Lower leg skin (tissue), 4 donors: Measurements from ENCODE around the gene CELSR3. TPM values are rescaled to one million over a fixed set of nuclear protein-coding genes. Genes with fewer than 3 reads are reported as not detected.

Experiments used
- DNase-seq, 2 donors: peaks; one replicate each; pipeline ENCODE4 v3.0.0-alpha.2; 2019; ENCODE audit warnings: low spot score in 2 of 2
- H3K4me3 ChIP-seq: fragments of 200-600 bp; sonication (generic); 2 replicates; pipeline ENCODE4 v1.5.1; 2017; ENCODE audit warnings: mild to moderate bottlenecking, low read depth; ENCODE audit not compliant: poor library complexity, severe bottlenecking
- CTCF ChIP-seq, 3 donors: fragments of 450-650 bp; IDR thresholded peaks; one replicate each; pipeline ENCODE4 v1.5.1; 2016; ENCODE audit warnings: antibody characterized with exemption in 3 of 3, mild to moderate bottlenecking in 3 of 3, moderate library complexity in 2 of 3
- POLR2A ChIP-seq, 2 donors: fragments of 450-650 bp; IDR thresholded peaks; one replicate each; pipeline ENCODE4 v1.6.1; 2016 to 2017; ENCODE audit warnings: antibody characterized with exemption in 2 of 2, mild to moderate bottlenecking in 1 of 2, moderate library complexity in 1 of 2
- WGBS, 2 donors: methylation state at CpG; one replicate each; pipeline ENCODE4 v1.1.5; 2018; 5-methylcytosine and 5-hydroxymethylcytosine counted together
- intact Hi-C: fragments of 100-400 bp; cut with DNase I; formaldehyde crosslinking; loops from one replicate; pipeline ENCODE4 v1.15.0; 2023; ENCODE audit warnings: low total_unique reads
- total RNA-seq, 4 donors: library from RNA; depleted of rRNA; stranded (reverse); fragments of >200 nt; gene quantifications; one replicate each; pipeline ENCODE4 v1.1.0, GENCODE V29; 2016

The CELSR3 gene
- total RNA-seq, 4 donors from 2014 or later: 0.59 to 4.7 (median 1.2) TPM

DNA sequence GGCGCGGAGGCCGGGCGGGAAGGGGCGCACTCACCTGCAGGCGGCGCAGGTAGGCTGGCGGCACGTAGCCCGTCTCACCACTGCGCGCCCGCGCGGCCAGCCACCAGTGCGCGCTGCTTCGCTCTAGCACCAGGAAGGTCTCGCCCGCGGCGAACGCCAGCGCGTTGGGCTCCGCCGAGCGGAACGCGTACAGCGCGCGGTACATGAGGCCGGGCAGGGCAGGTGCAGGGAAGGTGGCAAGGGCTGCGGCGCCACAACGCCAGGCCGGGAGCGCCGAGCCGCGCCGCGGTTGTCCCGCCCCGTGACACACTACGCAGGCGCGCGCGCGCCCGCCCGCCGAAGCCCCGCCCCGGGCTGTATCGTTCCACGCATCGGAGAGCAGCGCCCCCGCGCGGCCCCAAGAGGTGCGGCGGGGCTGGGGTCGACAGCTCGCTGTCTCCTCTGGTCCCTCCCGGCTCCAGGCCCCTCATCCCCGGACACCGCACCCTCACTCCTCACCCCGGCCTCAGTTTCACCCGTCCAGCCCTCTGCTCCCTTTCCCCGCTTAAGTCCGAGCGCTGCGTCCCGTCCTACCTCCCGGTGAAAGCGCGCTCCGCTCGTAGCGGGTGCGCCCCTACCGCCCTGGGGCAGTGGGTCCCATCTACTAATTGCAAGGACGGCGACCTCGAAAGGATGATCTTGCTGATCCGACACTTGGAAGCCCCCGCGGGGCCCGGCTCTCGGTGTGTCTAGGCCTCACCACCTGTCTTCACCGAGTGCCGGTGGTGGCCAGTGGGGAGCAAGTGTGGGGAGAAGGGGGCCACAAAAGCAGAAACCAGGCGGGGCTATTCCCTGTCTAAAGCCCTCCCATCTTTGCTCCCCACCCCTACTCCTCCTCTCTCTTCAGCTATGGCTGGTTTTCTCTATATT is 23.2 kb upstream of the CELSR3 start, which contains the start of gene NCKIPSD:
Gene NCKIPSD, minus strand, starts transcription at position 313 of the 909 bp plus-strand sequence. Its CDS starts 108 bp downstream, at position 205.
- peak in 1 of 2 donors; percentile 43 for TF ChIP-seq POLR2A (IDR thresholded peaks at IDR 0.05)
- peak in 1 of 3 donors; percentile 76 for TF ChIP-seq CTCF (IDR thresholded peaks at IDR 0.05)
- peak; percentile 82 to 97 for DNase-seq
- WGBS, 2 donors: 1 to 2% methylated on average over 23 to 38 of the region's 97 CpGs
- intact Hi-C loops: no loop called here
- peak within 1 kb of the TSS; percentile 62 for H3K4me3 ChIP-seq

DNA sequence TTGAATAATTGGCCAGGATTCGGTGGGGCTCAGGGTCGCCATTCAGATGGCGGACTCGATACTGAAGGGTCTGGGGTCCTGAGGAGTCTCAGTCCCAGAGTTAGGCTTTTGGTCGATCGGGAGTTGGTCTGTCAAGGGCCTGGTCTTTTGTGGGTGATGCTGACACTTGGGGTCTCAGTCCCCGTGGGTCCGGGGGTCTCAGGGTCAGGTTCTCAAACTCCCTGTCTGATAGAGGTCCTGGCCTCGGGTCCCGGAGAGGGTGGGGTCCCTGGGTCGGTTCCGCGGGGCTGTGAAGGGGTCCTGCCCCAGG is 22.6 kb upstream of the CELSR3 start:
- WGBS, 2 donors: 9 to 16% methylated on average over 8 to 12 of the region's 13 CpGs
- DNase-seq: peak in 1 of 2 donors; percentile 31
- intact Hi-C loops: no loop called here
- TF ChIP-seq POLR2A (IDR thresholded peaks at IDR 0.05): no peak
- TF ChIP-seq CTCF (IDR thresholded peaks at IDR 0.05): no peak
- H3K4me3 ChIP-seq: peak overlapping the region; percentile 62

DNA sequence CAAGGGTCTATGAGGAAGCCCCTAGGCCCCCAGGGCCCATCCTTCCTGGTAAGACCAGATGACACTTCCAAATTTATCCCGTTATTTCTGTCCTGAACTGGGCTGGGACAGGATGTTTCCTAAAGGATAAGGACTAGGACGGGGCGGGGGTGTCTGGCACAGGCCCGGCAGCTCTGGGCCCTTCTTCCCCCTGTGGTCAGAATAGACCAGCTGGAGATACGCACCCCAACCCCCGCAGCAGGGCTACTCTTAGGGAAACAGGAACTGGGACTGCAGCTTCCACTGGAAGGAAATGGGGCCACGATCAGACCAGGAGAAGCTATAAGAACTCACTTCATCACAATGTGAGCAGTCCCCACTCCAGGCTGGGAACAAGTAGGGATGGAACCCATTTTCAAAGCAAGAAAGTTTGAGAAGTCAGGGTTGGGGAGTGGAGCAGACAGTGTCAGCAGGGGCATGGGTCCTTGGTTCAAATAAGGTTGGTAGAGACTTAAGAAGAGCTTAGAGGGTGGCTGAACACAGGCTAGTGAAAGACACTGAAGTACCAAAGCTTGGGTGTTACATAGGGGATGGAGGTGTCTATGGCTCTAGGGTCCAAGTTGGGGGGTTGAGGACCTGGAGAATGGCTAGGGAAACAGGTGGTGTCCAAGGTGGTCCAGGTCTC is 21.9 kb upstream of the CELSR3 start:
- no peak overlapping the region for H3K4me3 ChIP-seq
- TF ChIP-seq POLR2A (IDR thresholded peaks at IDR 0.05): no peak
- no peak for TF ChIP-seq CTCF (IDR thresholded peaks at IDR 0.05)
- intact Hi-C loops: no loop called here
- peak; percentile 33 to 88 for DNase-seq
- 61 to 63% methylated on average over 7 of the region's 7 CpGs for WGBS, 2 donors

DNA sequence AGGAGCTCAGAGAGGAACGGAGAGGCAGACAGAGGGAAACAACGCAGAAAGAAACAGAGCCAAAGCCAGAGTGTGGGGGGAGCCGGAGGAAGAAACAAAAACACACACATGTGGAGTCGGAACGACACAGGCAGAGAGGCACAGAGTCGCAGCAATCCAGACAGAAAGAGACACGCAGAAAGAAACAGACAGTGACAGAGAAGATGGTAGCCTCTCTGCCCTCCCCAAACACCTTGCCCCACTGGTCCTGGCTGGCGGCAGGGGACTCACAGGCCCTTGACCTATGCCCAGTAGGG is 21.3 kb upstream of the CELSR3 start:
- DNase-seq: no peak
- intact Hi-C loops: no loop called here
- no peak overlapping the region for H3K4me3 ChIP-seq
- 65 to 69% methylated on average over 8 of the region's 8 CpGs for WGBS, 2 donors
- no peak for TF ChIP-seq POLR2A (IDR thresholded peaks at IDR 0.05)
- TF ChIP-seq CTCF (IDR thresholded peaks at IDR 0.05): no peak

DNA sequence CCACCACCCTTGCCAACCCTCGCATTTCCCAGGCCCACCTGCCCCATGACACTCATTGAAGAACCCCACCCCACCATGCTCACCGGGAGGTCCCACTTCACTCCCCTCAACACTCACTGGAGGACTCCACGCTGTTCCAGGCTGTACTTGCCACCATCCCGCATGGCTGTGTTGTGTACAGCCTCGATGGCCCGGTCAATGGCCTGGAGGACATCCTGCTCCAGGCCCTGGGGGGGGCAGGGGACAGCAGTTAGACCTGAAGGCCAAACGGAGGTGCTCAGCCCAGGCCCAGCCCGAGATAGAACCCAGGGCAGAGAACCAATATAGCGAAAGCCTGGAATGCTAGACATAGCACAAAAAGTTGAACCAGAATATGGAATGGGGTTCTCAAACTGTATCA is 20.1 kb upstream of the CELSR3 start:
- intact Hi-C loops: no loop called here
- TF ChIP-seq POLR2A (IDR thresholded peaks at IDR 0.05): no peak
- TF ChIP-seq CTCF (IDR thresholded peaks at IDR 0.05): no peak
- no peak overlapping the region for H3K4me3 ChIP-seq
- 85 to 91% methylated on average over 9 of the region's 9 CpGs for WGBS, 2 donors
- no peak for DNase-seq
